Fibroblast of the conjunctiva (primary cell): ENCODE measurements around the gene CNPPD1.

ENCODE experiments used
- DNase-seq: peaks from one replicate; pipeline ENCODE4 v3.0.0-alpha.2; 2010; ENCODE audit warnings: low read depth

Gene CNPPD1

DNA sequence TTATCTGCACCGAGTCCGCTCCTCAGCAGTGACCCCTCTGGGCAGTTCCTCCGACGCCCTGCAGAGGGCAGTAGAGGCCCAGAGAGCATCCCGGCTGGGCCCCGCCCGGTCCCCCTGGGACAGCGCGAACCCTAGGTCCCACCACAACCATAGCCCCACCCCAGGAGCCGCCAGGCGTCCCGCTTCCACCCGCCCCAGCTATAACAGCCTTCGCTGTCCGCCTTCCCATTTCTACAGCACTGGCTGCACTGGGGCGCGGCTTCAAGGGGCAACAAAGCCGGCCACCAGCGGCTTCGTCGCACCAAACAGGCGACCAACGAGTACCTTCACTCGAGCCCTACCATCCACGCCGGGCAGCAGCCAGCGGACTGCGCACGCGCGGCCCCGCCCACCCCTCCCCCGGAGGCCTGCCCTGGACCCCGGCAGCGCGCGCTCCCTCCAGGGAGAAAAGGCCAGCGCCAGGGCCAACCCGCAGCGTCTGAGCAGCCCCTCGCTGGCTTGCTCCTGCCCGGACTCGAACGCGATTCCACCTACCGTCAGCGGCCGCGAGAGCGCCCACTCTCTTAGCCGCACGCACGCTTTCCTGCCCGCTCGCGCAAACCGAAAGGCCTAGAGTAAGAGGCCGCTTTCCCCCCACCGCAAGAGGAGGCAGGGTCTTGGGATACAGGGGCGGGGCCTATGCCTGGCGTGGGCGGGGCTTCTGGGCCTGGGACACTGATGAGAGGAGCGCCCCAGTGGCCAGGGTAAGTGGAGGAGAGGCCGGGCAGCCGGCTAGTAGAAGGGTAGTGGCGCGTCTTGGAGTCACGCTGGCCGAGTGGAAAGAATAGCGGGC lies 16.3 kb downstream of the CNPPD1 start, which contains the start of gene NHEJ1:
NHEJ1 (minus strand) TSS at position 630 of the 832 bp plus-strand sequence. CDS start 2,453 bp downstream, outside the sequence.
- DNase-seq = peak; percentile 89

- no peak for DNase-seq
Observed at GRCh38 chr2:219159771-219160185, 16.9 kb downstream of the CNPPD1 start.

- no peak for DNase-seq
Observed at GRCh38 chr2:219158586-219158985, 18.1 kb downstream of the CNPPD1 start.

GRCh38 chr2:219158025-219158424 lies 18.7 kb downstream of the CNPPD1 start:
- no peak for DNase-seq

DNA sequence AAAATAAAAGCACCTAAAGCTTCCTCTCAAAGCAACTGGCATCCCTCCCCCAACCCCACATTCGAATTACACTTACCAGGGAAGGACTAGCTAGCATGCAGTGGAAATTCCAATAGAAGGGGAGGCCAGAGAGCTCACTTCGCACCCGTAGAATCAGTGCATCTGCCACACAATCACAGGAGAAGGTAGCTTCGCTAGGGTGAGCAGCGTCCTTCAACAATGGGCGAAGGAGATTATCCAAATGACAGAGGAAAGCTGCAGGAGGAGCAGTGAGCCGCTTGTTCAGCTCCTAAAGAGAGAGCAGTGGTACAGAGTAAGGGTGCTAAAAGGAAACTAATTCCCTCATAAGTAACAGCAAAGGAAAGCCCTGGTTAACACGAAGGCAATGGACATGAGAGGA lies 19.3 kb downstream of the CNPPD1 start:
- no peak for DNase-seq

DNA sequence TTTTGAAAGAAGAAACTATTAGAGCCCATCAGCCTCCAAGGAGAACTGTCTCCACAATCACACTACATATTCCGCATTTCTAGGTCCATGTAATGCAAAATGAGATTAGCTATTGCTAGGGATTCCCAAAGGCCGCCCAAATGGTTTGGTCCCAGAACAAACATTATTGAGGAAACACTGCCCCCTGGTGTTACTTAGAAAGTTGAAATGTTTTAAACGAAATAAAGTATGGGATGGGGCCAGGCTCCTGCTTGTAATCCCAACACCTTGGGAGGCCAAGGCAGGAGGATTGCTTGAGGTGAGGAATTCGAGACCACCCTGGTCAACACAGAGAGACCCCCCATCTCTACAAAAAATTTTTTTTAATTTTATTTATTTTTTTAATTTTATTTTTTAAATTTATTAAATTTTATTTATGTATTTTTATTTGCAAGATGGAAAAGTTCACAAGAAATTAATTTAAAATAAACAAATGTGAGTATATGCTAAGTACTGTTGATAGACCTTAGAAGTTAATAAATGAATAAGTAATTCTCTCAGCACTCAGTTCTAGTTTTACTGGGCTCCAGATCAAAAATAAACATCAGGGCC lies 21.6 kb downstream of the CNPPD1 start:
- DNase-seq = peak; percentile 69

GRCh38 chr2:219149667-219150066 lies 27.1 kb downstream of the CNPPD1 start:
- DNase-seq = no peak

- peak; percentile 65 for DNase-seq
Observed at GRCh38 chr2:219142329-219142728, 34.4 kb downstream of the CNPPD1 start.

GRCh38 chr2:219140722-219141121 lies 36.0 kb downstream of the CNPPD1 start:
- no peak for DNase-seq

DNA sequence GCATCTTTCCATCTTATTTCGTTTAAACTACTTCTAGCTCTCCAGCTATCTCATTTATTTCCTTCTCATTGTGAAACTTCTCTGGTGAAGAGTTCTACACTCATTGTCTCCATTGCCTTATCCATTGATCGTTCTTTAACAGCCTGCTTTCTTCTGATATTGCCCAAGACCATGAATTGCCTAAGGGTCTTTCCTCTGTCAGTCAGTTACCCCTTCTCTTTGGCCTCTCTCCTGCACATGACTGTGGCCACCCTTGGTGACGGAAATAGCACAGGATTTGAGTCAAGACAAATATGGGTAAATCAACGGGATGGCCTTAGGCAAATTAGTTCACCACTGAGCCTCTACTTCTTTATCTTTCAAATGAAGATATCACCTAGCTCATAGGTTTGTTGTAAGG lies 42.7 kb downstream of the CNPPD1 start:
- no peak for DNase-seq

- DNase-seq = no peak
Observed at GRCh38 chr2:219131744-219132143, 45.0 kb downstream of the CNPPD1 start.

DNA sequence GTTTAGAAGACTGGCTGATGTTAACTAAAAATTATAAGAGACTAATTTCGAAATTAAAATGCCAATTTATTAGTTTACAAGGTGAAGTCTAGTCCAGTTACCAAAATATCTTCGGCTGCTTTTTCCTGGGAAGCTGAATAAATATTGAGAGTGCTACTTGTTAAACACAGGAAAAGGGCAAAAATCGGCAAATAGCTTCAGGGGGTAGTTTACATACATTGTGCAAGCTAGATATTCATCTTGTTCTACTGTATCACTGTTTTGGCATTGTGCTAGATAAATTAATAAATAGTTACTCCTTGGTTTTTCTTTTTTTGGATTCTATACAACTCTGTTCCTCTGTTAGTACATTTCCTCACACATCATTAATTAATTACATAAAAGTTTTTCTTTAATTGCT lies 45.4 kb downstream of the CNPPD1 start:
- no peak for DNase-seq

DNA sequence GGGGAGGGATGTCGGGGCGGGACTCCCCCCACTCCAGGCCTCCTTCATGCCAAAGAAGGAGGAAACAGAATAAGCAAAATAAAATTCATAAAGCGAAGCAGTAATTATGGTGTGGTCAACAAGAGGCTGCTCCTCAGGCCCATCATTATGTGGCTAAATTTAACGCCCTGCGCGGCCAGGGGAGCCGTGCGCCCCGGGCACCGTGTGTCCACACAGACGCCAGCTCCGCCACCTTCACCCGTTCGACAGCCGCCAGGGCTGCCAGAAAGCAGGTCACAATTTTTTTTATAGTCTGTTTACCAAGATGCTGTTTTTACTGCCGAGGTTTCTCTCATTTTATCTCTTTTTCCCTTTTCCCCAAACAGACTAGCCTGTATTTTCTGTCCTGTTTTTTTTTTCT lies 47.1 kb downstream of the CNPPD1 start:
- no peak for DNase-seq

- no peak for DNase-seq
Observed at GRCh38 chr2:219128396-219128795, 48.3 kb downstream of the CNPPD1 start.

DNA sequence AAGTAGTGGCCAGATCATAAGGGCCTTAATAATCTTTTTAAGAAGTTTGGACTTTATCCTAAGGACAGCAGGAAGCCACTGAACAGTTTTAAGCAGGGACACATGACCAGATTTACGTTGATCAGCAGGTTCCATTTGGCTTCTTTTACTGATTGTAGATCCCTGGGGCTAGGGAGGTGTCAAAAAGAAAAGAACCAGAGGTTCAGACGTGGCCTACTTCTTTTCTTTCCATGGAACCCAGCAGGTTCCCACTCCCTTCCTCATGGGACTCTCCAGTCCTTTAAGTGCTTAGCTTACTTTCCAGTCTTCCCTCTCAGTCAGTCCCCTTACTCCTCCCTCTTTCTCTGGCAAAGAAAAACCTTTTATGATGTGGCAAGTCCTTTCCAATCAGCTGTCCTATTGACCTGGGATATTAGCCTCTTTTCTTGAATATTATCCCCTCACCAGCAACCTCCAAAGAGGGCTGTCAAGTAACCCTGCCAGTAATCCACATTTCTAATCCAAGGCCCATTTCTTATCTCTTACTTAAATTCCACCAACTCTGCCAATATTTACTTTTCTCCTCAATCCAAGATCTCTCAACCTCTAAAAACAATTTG lies 49.6 kb downstream of the CNPPD1 start:
- no peak for DNase-seq

GRCh38 chr2:219126555-219126954 lies 50.2 kb downstream of the CNPPD1 start:
- no peak for DNase-seq

DNA sequence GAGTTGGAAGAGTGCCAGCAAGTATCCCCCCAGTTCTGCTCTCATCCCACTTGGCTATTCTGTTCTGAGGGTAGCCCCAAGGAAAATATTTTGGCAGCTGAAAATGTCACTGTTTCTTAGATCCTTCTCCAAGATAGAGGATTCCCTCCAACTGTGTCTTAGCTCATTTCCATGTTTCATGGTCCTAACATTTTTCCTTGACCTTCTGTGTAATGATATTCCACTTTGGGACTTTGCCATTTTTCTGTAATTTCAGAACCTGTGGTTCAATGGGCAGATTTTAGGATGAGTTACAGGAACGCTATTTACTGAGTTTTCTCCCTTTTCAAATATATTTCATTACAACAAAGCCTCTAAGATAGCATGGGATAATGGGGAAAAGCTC lies 50.8 kb downstream of the CNPPD1 start:
- no peak for DNase-seq

DNA sequence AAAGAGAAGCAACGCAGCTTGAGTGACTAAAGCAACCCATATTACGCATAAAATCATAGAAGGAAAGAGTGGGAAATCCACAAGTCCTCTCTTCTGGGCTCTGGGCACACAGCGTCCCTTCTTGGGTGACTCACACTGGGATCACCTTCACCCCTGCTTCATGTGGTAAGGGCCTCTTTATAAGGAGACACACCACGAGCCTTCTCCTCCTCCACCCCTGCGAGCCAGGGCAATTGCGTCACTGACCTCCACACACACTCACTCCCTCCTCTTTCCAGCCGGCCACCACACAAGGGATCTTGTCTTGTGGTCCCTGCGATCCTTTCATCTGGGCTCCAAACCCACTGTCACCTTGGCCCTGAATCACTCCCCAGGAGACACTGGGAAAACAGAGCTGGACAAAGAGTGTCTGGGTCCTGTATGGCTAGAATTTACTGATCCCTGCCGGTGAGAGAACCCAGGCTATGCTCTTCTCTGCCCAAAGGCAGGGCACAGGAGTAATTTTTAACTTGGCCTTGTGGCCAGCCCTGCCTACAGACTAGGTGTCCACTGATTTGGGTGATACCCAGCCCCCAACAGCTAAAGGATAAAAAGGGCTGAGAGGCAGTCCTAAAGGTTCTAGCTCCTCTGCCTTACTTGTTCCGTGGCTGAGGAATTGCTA lies 51.4 kb downstream of the CNPPD1 start:
- DNase-seq = peak; percentile 69

DNA sequence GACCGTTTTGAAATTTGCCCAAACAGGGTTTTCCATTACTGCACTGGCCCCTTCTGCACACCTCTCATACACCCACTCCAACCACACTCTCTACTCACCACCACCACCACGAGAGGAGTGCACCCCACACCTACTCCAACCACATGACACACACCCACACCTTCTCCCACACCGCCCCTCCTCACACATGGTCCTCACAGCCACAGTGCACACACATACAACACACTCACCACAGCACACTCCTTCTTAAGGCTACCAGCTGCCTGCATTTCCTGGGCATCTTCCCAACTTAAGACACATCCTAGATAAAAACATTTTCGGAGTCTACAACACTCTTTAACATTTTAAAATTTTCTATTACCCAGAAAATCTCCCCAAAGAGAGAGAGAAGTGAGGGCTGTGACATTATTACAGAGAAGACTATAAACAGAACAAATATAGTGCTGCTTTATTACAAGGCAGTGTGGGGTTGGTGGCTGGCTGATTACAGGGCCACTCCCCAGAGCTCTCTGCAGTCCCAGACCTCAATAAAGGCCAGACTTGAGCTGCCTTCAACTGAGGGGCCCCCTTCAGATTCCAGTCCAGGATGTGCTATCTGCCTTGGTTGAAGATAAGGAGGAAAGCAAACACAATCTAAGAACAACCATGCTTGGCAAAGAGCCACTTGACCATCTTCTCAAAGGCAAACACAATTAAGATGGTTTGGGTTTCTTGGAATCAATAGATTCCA lies 52.2 kb downstream of the CNPPD1 start:
- no peak for DNase-seq

DNA sequence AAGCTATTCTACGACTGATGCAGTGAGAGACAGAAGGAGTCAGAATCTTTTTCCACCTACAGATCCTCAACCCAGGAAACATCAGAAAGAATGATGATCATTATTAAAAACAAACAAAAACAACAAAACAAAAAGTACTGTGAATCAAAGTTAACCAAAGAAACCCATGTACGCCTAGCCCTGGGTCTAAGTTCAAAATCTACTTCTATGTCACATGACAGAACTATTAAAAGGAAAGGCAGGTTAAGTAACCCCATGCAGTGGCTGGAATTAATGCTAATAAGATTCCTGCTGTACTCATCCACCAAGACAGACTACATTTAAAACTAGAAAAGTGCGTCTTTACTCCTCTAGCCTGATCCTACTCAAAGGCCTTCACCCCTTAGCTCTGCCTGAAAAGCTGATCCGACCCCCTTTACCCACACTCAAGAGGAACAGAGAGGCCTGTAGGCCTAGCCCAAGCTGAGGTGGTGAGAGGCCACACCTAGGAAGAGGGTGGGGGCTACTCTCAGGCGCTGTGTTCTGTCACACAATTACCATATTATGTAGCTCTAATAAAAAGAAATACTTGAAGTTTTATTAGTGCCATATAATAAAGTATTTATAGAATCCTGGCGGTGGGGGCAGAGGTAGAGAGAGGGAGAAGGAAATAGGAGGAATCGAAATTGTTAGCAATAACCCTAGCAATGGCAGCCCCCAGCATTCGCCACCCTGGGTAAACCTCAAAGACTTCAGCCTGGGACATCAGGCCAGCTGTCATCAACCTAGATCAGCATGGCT lies 53.2 kb downstream of the CNPPD1 start:
- DNase-seq = no peak
